Measurements from ENCODE around the gene SORBS1.

DNA sequence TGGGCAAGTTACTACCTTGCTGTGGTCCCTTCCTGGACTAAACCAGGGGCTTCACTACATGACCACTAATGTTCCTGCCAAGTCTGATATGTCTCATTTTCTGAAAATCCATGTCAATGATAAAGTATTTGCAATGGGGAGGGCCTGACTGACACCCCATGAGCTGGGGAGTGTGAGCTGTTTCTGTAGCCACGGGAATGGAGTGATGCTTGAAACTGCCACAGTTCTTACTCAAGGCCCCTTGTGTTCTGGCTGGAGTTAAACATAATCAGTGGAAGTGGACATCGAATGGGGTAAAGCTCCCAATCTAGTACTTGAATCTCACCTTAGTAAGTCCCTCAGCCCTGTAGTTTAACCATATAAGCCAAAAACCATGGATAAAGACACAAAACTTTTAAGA is 208.5 kb downstream of the SORBS1 start:
- TF ChIP-seq, protein P1, sequence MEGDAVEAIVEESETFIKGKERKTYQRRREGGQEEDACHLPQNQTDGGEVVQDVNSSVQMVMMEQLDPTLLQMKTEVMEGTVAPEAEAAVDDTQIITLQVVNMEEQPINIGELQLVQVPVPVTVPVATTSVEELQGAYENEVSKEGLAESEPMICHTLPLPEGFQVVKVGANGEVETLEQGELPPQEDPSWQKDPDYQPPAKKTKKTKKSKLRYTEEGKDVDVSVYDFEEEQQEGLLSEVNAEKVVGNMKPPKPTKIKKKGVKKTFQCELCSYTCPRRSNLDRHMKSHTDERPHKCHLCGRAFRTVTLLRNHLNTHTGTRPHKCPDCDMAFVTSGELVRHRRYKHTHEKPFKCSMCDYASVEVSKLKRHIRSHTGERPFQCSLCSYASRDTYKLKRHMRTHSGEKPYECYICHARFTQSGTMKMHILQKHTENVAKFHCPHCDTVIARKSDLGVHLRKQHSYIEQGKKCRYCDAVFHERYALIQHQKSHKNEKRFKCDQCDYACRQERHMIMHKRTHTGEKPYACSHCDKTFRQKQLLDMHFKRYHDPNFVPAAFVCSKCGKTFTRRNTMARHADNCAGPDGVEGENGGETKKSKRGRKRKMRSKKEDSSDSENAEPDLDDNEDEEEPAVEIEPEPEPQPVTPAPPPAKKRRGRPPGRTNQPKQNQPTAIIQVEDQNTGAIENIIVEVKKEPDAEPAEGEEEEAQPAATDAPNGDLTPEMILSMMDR (conservative IDR thresholded peaks at IDR 0.05; ENCODE audit: low read depth, low read length): no peak
- TF ChIP-seq EZH2 (IDR thresholded peaks at IDR 0.05; ENCODE audit: low read length, unreplicated experiment): no peak
